Measurements from ENCODE around the gene TCEAL4. TPM values are rescaled to one million over a fixed set of nuclear protein-coding genes. Genes with fewer than 3 reads are reported as not detected.

The TCEAL4 gene
- total RNA-seq, 4 donors from 2014 or later, result 79.8 to 380 (median 308) TPM

GRCh38 chrX:103552236-103552635 is 33.1 kb upstream of the TCEAL4 start:
- intact Hi-C loops (cut with DNase I; ENCODE audit: low total_unique reads), result no loop called here
- no peaks in the 10 kb centered on the region for H3K9me3 ChIP-seq
- TF ChIP-seq POLR2A (IDR thresholded peaks at IDR 0.05) (no peak), CTCF (IDR thresholded peaks at IDR 0.05) (no peak)

GRCh38 chrX:103554687-103555424 is 30.5 kb upstream of the TCEAL4 start:
- Histone ChIP-seq H3K27me3 (no peaks in the 10 kb centered on the region), H3K4me3 (no peak overlapping the region), H3K36me3 (no peaks in the 10 kb centered on the region), H3K27ac (peak overlapping the region in 1 of 2 donors; percentile 38), H3K9me3 (no peaks in the 10 kb centered on the region), H3K4me1 (no peaks in the 10 kb centered on the region)
- intact Hi-C loops (cut with DNase I; ENCODE audit: low total_unique reads), result no loop called here
- DNase-seq, result no peak
- TF ChIP-seq POLR2A (IDR thresholded peaks at IDR 0.05), result no peak
- TF ChIP-seq CTCF (IDR thresholded peaks at IDR 0.05), result no peak

More at GRCh38 chrX:103552236-103552635, 33.1 kb upstream of the TCEAL4 start:
- Histone ChIP-seq H3K4me1 (no peaks in the 10 kb centered on the region), H3K27me3 (no peaks in the 10 kb centered on the region), H3K27ac (peak overlapping the region; percentile 53 to 71), H3K4me3 (no peak overlapping the region), H3K36me3 (no peaks in the 10 kb centered on the region)
- DNase-seq, result no peak

GRCh38 chrX:103556963-103557612 is 28.2 kb upstream of the TCEAL4 start:
- Histone ChIP-seq H3K27me3 (no peaks in the 10 kb centered on the region), H3K36me3 (no peaks in the 10 kb centered on the region), H3K27ac (no peak overlapping the region), H3K9me3 (no peaks in the 10 kb centered on the region), H3K4me3 (no peak overlapping the region), H3K4me1 (no peaks in the 10 kb centered on the region)
- DNase-seq, result no peak
- TF ChIP-seq CTCF (IDR thresholded peaks at IDR 0.05), result no peak
- no peak for TF ChIP-seq POLR2A (IDR thresholded peaks at IDR 0.05)
- intact Hi-C loops (cut with DNase I; ENCODE audit: low total_unique reads), result no loop called here

- Histone ChIP-seq H3K27ac (peak overlapping the region in 1 of 2 donors; percentile 48), H3K4me3 (no peak overlapping the region), H3K4me1 (no peaks in the 10 kb centered on the region), H3K36me3 (no peaks in the 10 kb centered on the region), H3K9me3 (no peaks in the 10 kb centered on the region), H3K27me3 (no peaks in the 10 kb centered on the region)
- TF ChIP-seq POLR2A (IDR thresholded peaks at IDR 0.05) (no peak), CTCF (IDR thresholded peaks at IDR 0.05) (no peak)
- intact Hi-C loops (cut with DNase I; ENCODE audit: low total_unique reads), result no loop called here
- DNase-seq, result no peak
Measured at GRCh38 chrX:103560256-103560655, 25.1 kb upstream of the TCEAL4 start.

GRCh38 chrX:103562801-103563200 is 22.5 kb upstream of the TCEAL4 start:
- H3K9me3 ChIP-seq, result no peaks in the 10 kb centered on the region
- no peak overlapping the region for H3K27ac ChIP-seq
- no peaks in the 10 kb centered on the region for H3K36me3 ChIP-seq
- DNase-seq, result no peak
- no peaks in the 10 kb centered on the region for H3K27me3 ChIP-seq
- H3K4me1 ChIP-seq, result no peaks in the 10 kb centered on the region
- TF ChIP-seq CTCF (IDR thresholded peaks at IDR 0.05), result no peak
- no peak for TF ChIP-seq POLR2A (IDR thresholded peaks at IDR 0.05)
- no peak overlapping the region for H3K4me3 ChIP-seq
- intact Hi-C loops (cut with DNase I; ENCODE audit: low total_unique reads), result no loop called here

All from uterus (tissue), 4 donors.